Thymus (tissue), 11 donors: Measurements from ENCODE around the gene LENG8. TPM values are rescaled to one million over a fixed set of nuclear protein-coding genes. Genes with fewer than 3 reads are reported as not detected.

Experiments
- DNase-seq, 9 donors: peaks; one replicate each; pipeline ENCODE4 v3.0.0-alpha.2; 2013; ENCODE audit warnings: low spot score in 9 of 9, low read depth in 6 of 9, missing footprints in 1 of 9
- H3K27ac ChIP-seq, 2 donors: one replicate each; pipeline ENCODE4 v1.5.1; 2013; ENCODE audit warnings: control low read depth in 1 of 2, low read depth in 1 of 2, low read length in 1 of 2, mild to moderate bottlenecking in 1 of 2, moderate library complexity in 1 of 2
- H3K27me3 ChIP-seq, 2 donors: one replicate each; pipeline ENCODE4 v1.5.1; 2013; ENCODE audit warnings: low read length in 1 of 2; ENCODE audit not compliant: control insufficient read depth in 2 of 2, insufficient read depth in 1 of 2
- H3K36me3 ChIP-seq, 2 donors: one replicate each; pipeline ENCODE4 v1.5.1; 2013; ENCODE audit warnings: low read length in 1 of 2, mild to moderate bottlenecking in 1 of 2, moderate library complexity in 1 of 2; ENCODE audit not compliant: control insufficient read depth in 2 of 2, insufficient read depth in 2 of 2
- H3K4me1 ChIP-seq, 2 donors: one replicate each; pipeline ENCODE4 v1.5.1; 2013; ENCODE audit warnings: low read length in 2 of 2; ENCODE audit not compliant: control insufficient read depth in 2 of 2, insufficient read depth in 2 of 2
- H3K4me3 ChIP-seq, 2 donors: one replicate each; pipeline ENCODE4 v1.5.1; 2013; ENCODE audit warnings: low read length in 2 of 2, control low read depth in 1 of 2, mild to moderate bottlenecking in 1 of 2
- H3K9me3 ChIP-seq, 2 donors: one replicate each; pipeline ENCODE4 v1.5.1; 2013; ENCODE audit warnings: low read length in 1 of 2, mild to moderate bottlenecking in 1 of 2; ENCODE audit not compliant: control insufficient read depth in 2 of 2, insufficient read depth in 1 of 2
- WGBS: extraction: QIAGEN DNeasy Blood & Tissue Kit; methylation state at CpG from one replicate; pipeline ENCODE4 v1.1.7; 2013; 5-methylcytosine and 5-hydroxymethylcytosine counted together
- polyA plus RNA-seq: library from polyadenylated mRNA; stranded (reverse); fragments of 200-250 nt; gene quantifications from one replicate; pipeline ENCODE4 v1.2.3, GENCODE V29; 2013
- total RNA-seq: library from RNA; stranded (reverse); fragments of 120-200 nt; gene quantifications from one replicate; pipeline ENCODE4 v1.2.4, GENCODE V29; 2013
- donor health status: healthy.

LENG8 gene
- total and polyA plus RNA-seq, 2 donors, result 12.7 to 151 TPM

DNA sequence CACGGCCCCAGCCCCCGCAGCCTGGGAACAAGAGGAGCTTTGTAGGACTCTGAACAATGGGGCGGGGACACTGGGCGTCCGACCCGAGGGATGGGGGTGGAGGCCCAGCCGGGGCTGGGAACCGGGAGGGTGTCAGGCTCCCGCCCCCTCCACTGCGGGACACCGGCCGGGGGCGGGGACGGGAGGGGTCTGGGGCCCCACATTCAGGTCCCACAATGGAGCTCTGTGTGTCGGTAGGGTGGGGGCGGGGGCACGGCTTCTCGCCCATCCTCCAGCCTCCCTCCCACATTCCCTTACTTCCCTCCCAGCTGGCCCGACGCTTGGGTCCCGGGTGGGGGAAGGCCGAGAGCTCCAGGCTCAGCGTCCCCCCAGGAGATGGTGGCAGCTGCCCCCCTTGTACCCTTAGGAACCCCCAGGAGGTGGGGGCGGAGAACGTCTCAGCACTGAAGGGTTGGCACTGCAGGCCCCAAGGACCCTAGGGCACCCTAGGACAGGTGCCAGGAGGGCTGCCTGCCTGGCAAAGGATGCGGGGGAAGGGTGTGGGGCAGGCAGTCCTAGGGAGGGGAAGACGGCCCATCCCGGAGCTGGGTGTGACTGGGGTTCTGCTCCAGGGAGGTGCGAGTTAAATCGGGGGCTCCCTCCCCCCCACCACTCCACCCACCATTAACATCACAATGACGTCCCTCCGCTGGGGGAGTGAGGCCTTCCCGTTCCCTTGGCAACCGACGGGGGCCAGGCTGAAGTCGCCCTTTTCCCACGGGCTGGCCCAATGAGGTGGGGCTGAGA is 28.4 kb upstream of the LENG8 start:
- Histone ChIP-seq H3K4me3 (no peak overlapping the region), H3K9me3 (no peaks in the 10 kb centered on the region), H3K36me3 (no peaks in the 10 kb centered on the region), H3K27ac (no peak overlapping the region), H3K4me1 (peaks cover 2 to 17% of the 10 kb centered on the region in 2 donors), H3K27me3 (peaks cover 13 to 74% of the 10 kb centered on the region in 2 donors)
- no peak for DNase-seq
- 61% methylated on average over 37 of the region's 37 CpGs for WGBS

DNA sequence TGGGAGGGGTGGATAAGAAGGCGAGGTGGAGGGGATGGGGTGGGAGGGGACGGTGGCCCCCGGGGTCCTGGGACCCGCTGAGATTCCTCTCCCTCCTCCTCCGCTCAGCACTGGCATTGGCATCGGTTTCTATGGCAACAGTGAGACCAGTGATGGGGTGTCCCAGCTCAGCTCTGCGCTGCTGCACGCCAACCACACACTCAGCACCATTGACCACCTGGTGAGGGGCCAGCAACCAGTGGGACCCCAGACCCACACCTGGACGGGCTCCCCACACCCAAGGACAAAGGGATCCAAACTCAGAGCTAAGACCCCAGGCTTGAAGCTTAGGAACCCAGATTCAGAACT is 27.9 kb upstream of the LENG8 start:
- 78% methylated on average over 9 of the region's 9 CpGs for WGBS
- H3K27me3 ChIP-seq, result peaks cover 7 to 71% of the 10 kb centered on the region in 2 donors

DNA sequence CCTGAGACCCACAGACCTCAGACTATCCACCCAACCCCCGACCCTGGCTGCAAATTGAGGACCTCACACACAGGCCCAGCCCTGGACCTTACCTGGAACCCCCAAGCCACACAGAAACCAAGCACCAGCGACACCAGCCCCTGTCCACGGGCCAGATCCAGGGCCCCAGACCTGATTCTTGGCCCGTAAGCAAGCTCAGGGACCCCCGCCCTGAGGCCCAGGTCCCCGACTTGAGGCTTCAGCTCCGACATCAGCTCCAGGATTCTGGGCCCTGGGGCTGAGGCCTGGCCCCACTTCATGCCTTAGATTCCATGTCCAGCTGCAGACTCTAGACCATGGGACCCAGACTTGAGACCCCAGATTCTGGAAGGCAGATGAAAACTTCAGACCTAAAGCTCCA is 27.5 kb upstream of the LENG8 start:
- Histone ChIP-seq H3K27ac (no peak overlapping the region), H3K4me3 (no peak overlapping the region), H3K36me3 (no peaks in the 10 kb centered on the region), H3K9me3 (no peaks in the 10 kb centered on the region), H3K4me1 (peaks cover 2 to 15% of the 10 kb centered on the region in 2 donors), H3K27me3 (peaks cover 4 to 71% of the 10 kb centered on the region in 2 donors)
- DNase-seq, result no peak
- WGBS, result 94% methylated on average over 7 of the region's 7 CpGs

More for the DNA sequence above, 27.9 kb upstream of the LENG8 start:
- no peaks in the 10 kb centered on the region for H3K36me3 ChIP-seq
- no peaks in the 10 kb centered on the region for H3K9me3 ChIP-seq
- H3K4me3 ChIP-seq, result no peak overlapping the region
- peaks cover 2 to 17% of the 10 kb centered on the region in 2 donors for H3K4me1 ChIP-seq
- DNase-seq, result no peak
- no peak overlapping the region for H3K27ac ChIP-seq

DNA sequence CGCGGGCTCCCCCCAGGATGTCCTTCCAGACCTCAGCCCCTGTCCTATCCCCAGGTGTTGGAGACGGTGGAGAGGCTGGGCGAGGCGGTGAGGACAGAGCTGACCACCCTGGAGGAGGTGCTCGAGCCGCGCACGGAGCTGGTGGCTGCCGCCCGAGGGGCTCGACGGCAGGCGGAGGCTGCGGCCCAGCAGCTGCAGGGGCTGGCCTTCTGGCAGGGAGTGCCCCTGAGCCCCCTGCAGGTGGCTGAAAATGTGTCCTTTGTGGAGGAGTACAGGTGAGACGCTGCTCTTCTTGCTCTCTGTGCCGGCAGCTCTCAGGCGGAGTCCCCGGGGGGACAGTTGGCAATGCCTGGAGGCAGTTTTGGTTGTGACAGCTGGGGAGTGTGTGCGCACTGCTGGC is 26.9 kb upstream of the LENG8 start:
- peaks cover 2 to 15% of the 10 kb centered on the region in 2 donors for H3K4me1 ChIP-seq
- H3K27ac ChIP-seq, result no peak overlapping the region
- 87% methylated on average over 20 of the region's 20 CpGs for WGBS
- H3K4me3 ChIP-seq, result no peak overlapping the region
- H3K27me3 ChIP-seq, result peaks cover 2 to 66% of the 10 kb centered on the region in 2 donors
- H3K36me3 ChIP-seq, result no peaks in the 10 kb centered on the region
- H3K9me3 ChIP-seq, result no peaks in the 10 kb centered on the region
- DNase-seq, result no peak

DNA sequence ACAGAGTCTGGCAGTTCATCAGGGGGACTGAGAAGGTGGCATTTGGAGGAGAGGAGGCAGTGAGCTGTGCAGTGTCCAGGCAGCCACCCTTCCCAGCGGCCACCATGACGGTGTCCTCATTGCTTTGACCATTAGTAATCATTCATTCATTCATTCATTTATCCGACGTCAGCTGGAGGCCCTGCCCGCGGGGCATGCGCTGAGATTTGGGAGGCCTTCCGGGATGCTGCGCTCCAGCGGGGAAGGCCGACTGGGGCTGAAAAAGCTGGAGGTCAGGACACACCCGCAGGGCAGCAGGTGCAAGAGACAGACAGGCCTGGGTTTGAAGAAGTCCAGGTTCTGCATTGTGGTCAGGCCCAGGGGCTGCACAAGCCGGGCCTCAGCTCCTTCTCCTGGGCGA is 24.8 kb upstream of the LENG8 start:
- H3K27me3 ChIP-seq, result peaks cover 2 to 57% of the 10 kb centered on the region in 2 donors
- H3K4me3 ChIP-seq, result no peak overlapping the region
- H3K36me3 ChIP-seq, result no peaks in the 10 kb centered on the region
- peaks cover 0 to 5% of the 10 kb centered on the region in 2 donors for H3K4me1 ChIP-seq
- 96% methylated on average over 14 of the region's 14 CpGs for WGBS
- DNase-seq, result no peak
- no peak overlapping the region for H3K27ac ChIP-seq
- no peaks in the 10 kb centered on the region for H3K9me3 ChIP-seq

GRCh38 chr19:54424660-54425381 is 24.2 kb upstream of the LENG8 start:
- WGBS, result 94% methylated on average over 36 of the region's 36 CpGs
- Histone ChIP-seq H3K27ac (no peak overlapping the region), H3K4me1 (peaks cover 0 to 5% of the 10 kb centered on the region in 2 donors), H3K9me3 (no peaks in the 10 kb centered on the region), H3K36me3 (no peaks in the 10 kb centered on the region), H3K4me3 (no peak overlapping the region), H3K27me3 (peaks cover 2 to 57% of the 10 kb centered on the region in 2 donors)
- DNase-seq, result no peak

DNA sequence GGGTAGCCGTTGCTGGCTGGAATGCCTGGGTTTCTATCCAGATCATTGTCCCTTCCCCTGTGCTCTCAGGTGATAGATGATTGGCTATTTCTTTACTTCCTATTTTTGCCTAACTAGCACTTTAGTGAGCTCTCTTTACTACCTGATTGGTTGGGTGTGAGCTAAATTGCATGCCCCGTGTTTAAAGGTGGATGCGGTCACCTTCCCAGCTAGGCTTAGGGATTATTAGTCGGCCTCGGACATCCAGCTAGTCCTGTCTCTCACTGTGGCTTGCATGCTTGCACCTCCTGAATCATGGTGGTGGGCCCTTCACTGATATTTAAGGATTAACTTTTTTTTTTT is 23.6 kb upstream of the LENG8 start:
- Histone ChIP-seq H3K27ac (no peak overlapping the region), H3K36me3 (no peaks in the 10 kb centered on the region), H3K4me1 (peaks cover 0 to 4% of the 10 kb centered on the region in 2 donors), H3K9me3 (peaks cover 0 to 2% of the 10 kb centered on the region in 2 donors), H3K27me3 (peaks cover 2 to 57% of the 10 kb centered on the region in 2 donors), H3K4me3 (no peak overlapping the region)
- DNase-seq, result no peak
- 69% methylated on average over 5 of the region's 5 CpGs for WGBS

DNA sequence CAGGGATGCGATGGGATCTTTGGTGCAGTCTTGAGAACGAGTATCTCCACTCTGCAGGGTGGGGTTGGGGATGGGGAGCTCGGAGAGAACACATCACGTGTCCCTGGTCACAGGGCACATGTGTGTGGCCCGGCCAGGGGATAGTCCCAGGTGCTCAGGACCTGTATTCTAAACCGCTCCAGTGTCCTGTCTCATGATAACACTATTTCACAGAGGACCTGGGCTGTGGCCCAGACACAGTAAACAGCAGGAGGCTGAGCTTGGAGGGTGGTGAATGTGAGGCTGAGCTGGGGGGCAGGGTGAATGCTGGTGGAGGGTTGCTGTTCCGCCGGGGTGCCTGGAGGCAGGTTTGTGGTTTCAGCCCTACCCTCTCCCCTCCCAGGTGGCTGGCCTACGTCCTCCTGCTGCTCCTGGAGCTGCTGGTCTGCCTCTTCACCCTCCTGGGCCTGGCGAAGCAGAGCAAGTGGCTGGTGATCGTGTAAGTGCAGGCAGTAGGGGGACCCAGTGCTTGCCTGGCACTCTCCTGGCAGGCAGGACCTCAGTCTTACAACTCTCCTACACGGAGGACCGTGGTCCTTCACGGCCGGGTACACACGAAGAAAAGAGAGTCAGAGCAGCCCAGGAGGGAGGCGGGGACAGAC is 22.6 kb upstream of the LENG8 start:
- Histone ChIP-seq H3K9me3 (peaks cover 0 to 6% of the 10 kb centered on the region in 2 donors), H3K27ac (no peak overlapping the region), H3K36me3 (no peaks in the 10 kb centered on the region), H3K4me1 (peaks cover 2 to 9% of the 10 kb centered on the region in 2 donors), H3K4me3 (no peak overlapping the region), H3K27me3 (peaks cover 6 to 56% of the 10 kb centered on the region in 2 donors)
- 62% methylated on average over 17 of the region's 17 CpGs for WGBS
- DNase-seq, result no peak

DNA sequence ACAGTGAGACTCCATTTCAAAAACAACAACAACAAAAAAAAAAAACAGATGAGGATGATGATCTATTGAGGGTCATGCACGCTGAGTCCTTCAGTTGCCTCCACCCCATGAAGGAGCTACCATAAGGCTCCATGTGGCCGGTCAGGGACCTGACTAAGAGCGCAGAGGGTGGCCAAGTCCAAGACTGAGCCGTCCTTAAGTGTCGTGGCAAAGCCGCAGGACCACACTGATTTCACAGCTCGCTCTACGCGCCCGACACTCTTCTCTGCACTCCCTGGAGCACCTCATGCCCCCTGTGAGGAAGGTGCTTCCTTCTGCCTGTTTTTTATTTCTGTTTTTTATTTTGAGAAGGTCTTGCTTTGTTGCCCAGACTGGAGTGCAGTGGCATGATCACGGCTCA is 21.4 kb upstream of the LENG8 start:
- H3K36me3 ChIP-seq, result no peaks in the 10 kb centered on the region
- peaks cover 2 to 9% of the 10 kb centered on the region in 2 donors for H3K4me1 ChIP-seq
- WGBS, result 94% methylated on average over 11 of the region's 11 CpGs
- no peak for DNase-seq
- H3K27me3 ChIP-seq, result peaks cover 4 to 49% of the 10 kb centered on the region in 2 donors
- no peak overlapping the region for H3K4me3 ChIP-seq
- H3K27ac ChIP-seq, result no peak overlapping the region
- H3K9me3 ChIP-seq, result peaks cover 0 to 6% of the 10 kb centered on the region in 2 donors
